Activated gamma-delta T cell treated with Interleukin-2 at 50 U/mL for 16 hours (primary cell): ENCODE measurements around the gene PTPRE.

Source experiments
- DNase-seq: peaks from one replicate; pipeline ENCODE4 v3.0.0-alpha.2; 2020

PTPRE gene

DNA sequence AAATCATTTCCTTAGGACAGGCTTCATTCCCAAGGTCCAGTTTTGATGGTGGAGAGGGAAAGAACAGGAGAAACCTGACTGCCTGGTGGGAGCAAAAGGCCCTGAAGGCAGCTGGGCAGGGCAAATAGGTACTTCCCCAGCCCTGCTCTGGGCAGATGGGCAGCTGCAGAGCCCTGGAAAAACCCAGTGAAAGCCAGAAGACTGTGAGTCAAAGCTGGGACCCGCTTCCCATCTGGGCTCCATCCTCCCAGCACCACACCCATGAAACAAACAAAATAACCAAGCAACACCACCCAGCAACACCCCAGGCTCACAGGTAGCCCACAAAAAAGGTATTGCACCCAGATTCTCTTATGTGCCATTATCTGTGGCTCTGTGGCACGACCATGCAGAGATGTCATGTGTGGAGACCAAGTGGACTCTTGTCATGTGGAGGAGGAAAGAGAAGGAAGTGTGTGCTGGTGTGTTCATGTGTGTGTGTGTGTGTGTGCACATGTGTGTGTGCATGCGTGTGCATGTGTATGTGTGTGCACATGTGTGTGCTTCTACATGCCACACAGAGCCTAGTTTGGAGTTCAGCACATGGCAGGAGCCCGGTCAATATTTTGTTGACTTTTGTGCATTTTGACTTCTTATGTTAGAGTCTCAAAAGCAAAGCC is 24.0 kb upstream of the PTPRE start:
- DNase-seq = no peak

DNA sequence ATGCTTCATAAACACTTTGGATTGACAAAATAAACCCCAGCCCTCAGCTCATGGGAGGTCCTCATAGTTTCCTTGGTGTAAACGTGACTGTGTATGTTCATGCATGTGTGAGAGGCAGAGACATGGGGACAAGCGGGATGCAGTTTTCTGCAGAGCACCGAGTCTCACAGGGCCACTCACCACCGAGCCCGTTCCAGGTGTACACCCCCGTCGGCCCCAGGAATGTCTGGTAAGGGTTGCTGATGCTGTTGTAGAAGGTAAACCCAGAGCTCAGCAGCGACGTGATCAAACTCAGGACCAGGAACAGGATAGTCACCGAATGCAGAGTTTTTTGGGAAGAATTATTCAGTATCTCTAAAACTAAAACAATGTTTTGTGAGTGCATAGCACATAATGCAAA is 23.4 kb upstream of the PTPRE start:
- DNase-seq = no peak

DNA sequence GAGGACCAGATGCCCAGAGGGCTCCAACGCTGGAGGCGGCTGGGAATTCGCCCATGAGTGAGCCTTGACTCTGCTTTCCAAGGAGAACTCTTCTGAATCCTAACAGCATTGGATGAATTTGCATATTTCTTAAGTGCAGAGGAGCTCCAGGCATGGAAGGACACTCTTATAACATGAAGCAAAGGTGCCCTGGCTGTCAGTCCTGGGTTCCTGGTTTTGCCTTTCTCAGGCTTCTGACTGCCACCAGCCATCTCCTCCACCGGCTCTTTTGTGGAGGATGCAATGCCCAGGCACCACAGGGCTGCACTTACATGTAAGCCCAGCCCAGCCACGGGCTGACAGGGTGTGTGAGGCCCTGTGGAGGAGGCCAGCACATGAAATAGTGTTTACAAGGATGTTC is 22.4 kb upstream of the PTPRE start:
- no peak for DNase-seq

DNA sequence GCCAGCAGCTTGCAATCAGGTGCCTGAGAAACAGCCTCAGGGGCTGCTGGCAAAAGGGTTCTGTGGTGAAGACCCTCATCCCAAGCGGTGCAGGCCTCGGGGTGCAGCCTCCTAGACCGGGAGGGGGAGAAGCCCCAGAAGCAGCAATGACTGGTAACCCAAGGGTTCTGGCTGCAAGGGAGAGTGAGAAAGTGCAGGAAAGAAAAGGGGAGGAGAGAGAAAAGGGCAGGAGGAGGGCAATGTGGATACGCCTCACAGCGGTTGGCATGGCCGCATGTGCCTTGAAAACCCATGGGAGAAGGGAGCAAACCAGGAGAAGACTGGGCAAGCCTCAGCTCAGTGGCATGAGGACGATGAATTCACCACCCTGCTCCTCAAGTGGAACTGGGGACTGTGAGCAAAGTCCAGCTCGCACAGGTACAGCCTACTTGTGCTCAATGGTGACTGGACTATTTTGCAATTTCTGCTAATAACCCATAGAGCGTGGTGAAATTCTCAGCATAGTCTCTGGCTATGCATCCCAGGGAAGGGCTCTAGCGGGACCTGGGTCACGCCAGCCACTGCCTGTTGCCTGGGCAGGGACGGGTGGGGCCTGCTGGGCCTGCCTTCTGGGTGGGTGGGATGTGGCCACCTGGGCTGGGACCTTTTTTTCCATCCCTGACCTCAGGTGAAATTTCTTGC is 20.4 kb upstream of the PTPRE start:
- DNase-seq = no peak

DNA sequence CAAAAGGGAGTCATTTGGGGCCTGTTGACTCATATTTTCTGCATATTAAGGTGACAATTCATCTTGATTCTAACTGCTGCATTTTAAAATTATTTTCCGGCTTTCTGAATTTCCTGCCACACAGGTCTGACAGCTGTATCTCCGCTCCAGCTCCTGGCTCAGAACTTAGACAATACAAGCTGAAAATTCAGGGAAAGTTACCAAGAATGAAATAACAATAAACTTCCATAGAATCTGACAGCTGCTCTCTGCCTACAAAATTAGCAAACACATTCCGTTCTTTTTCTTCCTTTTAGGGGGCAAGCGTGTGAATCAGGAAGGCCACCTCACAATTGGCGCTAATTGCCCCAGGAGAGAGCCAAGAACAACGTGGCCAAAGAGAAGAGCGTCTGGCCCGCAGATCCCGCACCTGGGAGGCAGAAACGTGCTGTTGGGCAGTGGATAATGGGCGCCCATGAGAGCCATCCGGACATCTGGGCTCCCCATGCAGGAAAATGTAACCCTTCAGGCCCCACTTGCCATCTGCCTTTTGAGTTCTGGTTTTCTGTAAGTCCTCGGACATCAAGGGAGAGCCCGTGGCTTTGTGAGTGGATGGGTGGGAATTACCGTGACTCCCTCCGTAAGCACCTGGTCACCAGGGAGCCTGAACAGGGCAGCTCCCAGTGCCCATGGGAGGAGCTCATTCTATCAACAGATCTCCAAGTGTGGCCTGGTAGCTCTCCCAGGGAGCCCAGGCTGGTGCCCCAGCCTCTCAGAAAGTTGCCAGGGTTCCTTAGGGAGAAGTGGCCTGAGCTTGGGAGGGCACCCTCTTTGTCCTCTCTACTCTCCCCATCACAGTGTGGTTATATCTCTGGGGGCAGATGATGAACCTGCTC is 19.1 kb upstream of the PTPRE start:
- DNase-seq = no peak

DNA sequence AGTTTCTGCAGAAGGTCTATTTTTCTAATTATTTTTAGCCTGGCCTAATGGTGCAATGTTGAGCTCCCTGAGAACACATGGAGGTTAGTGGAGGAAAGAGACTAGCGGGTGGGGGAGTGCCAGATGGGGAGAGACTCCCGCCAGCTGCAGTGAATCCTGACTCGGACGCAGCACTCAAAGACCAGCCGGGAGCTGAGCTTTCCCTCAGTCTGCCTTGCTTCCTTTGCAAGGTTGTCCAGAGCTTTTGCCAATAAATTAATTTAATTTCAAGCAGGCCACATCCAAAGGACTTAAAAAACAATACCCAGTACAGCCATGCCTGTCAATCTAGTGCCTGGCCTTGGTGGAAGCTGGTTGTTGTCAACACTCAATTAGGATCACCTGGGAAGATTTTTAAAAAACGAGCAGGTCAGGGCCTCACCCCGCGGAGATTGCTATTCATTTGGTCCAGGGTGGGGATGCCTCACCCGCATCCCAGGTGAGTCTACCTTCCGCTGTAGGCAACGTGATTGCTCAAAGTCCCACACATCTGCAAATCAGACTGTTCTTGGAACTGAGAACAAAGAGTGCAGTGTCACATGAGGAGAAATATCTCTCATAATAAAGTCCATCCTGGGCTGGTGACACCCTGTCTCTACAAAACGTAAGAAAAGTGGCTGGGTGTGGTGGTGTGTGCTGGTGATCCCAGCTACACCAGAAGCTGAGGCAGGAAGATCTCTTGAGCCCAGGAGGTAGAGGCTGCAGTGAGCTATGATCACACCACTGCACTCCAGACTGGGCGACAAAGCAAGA is 18.2 kb upstream of the PTPRE start:
- DNase-seq = no peak

DNA sequence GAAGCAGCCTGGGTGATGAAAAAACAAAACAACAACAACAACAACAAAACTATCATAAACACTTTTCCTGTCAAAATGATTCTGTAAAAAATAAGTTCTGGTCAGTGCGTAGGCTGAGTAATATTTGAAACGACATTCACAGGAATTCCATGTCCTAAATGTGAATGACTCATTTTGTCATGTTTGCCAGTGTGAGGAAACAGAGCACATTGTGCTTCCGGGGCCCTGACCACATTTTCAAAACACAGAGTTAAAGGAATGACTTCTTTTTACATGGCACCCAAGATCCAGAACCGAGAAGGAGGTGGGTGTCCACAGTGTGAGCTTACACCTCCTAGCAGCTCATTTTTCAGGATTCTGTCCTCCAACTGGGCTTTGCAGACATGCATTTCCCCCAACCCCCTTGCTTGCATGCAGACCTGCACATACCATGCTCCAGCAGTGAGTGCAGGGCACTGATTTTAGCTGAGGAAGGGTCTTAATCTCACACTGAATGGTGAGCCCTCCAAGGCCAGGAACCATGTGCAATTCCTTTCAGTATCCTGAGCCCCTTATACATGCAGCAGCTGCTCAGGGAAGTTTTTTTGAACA is 17.2 kb upstream of the PTPRE start:
- no peak for DNase-seq

DNA sequence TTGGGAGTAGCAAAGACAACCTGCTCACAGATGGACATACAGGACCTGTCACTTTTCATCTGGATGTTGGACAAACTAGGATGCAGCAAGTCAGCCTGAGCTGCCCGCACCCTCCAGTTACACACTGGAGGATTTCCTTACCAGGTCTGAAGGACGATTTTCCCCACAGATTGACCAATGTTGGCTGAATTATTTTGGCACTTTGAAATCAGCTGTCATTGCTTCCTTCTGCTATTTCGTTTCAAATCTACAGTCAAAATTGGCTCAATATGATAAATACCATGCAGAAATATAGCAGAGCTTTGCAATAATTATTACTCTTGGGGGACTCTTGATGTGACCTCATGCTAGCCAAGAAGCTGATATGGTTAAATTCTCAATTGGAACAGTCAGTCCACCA is 16.7 kb upstream of the PTPRE start:
- no peak for DNase-seq

DNA sequence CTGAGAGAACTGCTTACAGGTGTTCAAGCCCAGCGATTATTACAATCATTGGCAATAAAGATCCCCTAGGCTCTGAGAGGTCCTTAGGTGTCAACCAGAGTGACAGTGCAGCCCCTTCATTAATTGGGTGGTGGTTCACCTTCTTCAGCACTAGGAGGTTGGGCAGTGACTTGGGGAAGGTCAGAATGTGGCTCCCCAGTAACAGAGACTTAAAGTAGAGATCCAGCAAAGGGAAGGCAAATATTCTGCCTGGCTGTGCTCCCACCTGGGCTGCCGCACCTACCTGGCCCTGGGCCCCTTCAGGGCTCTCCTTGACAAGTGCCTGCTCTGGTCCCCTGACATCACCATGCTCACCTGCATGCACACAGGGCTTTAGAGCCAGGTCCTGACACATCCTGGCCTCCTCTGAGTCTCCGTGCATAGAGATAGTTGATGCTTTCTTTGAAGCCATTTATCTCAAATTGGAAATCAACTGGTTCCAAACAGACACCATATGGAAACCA is 16.0 kb upstream of the PTPRE start:
- no peak for DNase-seq

DNA sequence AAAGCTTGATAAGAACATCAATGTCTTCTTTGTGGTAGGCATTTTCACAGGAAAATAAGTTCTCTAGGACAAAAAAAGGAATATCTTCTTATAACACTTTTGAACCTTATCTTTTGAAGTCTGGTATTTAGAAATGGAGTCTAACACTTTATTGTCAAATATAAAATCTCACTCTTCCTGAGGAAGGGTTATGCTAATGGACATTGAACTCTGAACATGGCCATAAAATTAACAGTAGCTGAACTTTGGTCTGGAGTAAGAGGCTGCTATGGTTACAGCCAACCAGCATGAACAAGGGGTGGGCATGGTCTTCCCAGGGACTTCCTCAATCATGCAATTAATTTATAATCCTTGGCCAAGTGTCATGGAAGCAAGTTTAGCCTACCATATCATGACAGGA is 14.2 kb upstream of the PTPRE start, which contains the start of gene CLRN3:
Gene CLRN3 (minus strand): TSS at position 199 of the 400 bp plus-strand sequence. CDS start 157 bp downstream, at position 42.
- no peak for DNase-seq

DNA sequence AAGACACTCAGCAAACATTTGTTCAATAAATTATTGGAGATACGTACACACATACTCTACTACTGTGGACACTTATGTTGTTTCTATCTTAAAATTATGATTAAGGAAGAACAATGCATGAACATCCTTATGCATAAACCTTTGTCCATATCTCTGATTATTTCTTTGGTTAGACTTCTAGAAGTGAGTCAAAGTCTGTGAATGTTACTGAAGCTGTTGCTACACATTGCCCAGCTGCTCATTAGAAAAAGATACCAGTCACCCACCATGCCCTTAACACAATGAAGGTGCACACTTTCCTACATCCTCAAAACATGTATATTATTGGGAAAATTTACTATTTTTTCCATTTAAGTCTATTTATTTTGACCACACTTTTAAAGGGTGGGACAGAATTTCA is 12.8 kb upstream of the PTPRE start:
- DNase-seq = no peak

DNA sequence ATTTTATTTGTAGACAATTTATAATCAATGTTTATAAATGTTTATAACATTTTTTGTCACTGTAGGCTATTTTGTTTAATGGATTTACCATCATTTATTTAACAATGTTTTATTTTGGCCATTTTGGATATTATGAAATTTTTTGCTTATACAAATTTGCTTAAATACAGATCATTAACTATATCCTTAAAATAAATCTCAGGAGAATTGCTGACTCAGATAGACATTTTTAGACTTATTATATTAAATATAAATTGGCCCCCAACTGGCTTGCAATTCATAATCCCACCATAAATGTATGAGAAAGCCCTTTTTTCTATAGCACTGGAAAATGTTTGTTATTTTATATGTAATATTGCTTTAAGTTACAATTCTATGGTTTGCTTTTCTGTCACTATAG is 10.3 kb upstream of the PTPRE start:
- no peak for DNase-seq

DNA sequence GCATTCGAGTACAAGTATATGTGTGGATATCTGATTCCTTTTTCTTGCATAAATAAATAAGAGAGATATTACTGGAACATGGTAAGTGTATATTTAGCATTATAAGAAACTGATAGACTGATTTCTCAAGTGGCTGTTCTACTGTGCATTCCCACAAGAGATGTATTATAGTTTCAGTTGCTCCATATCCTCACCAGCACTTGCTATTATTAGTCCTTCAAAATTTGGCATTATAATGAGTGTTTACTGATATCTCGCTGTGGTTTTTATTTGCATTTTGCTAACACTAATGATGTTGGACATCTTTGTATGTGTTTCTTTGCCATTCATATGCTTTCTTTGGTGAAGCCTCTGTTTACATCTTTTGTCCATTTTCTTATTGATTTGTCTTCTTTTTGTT is 9.7 kb upstream of the PTPRE start:
- no peak for DNase-seq

DNA sequence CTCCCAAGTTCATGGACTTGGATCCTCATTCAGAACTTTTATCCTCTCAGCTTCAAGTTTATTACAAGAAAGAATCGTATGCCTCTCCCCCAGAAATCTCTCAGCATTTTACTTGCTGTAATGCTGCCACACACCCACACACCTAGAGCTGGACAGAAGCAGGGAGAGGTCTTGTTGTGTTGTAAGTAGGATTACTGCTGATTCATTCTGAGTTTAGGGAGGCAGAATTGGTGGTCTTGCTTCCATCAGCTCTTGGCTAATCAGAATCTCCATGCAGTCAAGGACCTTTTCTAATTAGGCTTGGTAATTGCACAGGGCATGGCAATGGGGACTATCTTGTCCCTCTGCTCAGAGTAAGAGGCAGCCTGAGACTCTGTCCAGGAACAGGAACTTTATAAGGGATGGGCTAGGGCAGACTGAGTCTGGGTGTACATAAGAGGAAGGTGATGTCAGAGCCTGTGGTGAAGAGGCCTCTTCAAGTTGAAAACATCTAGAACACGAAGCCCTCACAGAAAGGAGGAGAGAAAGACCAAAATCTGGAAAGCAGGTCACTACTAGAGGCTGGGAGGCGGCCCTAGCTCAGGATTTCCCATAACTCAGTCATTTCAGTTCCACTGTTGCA is 7.0 kb upstream of the PTPRE start:
- DNase-seq = no peak

DNA sequence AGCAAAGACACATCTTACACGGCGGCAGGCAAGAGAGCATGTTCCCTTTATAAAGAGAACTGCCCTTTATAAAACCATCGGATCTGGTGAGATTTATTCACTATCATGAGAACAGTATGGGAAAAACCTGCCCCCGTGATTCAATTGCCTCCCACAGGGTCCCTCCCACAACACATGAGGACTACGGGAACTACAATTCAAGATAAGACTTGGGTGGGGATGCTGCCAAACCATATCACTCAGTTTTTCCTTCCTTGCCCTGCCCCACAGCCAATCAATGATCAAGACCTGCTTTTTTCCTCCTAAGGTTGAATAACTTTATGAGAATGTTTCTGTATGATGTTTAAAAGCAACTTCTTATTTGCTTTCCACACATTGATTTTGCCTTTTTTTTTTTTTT is 3.1 kb upstream of the PTPRE start:
- DNase-seq = no peak

DNA sequence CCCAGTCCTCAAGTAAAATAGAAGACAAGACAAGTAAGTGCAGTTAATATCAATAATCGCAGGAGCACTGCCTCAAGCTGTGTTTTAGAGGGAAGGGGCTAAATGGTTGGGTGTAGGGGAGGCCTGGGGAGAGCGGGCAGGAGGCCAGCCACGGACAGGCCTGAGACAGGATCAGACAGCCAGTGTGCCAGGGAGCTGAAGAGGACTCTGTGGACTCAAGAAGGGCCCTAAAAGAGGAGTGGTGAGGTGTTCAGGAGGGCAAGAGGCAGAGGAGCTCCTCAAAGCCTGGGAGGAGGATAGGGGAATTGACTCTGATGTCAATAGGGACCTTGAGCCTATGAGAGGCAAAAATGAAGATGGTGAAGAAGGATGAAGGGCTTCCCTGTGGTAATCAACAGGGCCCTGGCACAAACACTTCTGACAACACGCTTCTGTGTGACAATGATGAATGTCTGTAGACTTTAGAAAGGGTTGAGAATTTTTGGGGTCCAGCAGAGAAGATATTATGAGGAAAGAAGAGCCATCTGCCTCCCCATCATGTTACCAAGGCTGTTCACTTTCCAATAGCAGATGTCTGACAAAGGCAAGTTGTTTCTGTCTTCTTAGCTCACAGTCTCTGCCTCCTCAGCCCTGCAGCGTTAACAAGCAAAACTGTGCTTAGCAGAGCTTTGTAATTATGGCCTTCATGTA is 2.4 kb upstream of the PTPRE start:
- no peak for DNase-seq

DNA sequence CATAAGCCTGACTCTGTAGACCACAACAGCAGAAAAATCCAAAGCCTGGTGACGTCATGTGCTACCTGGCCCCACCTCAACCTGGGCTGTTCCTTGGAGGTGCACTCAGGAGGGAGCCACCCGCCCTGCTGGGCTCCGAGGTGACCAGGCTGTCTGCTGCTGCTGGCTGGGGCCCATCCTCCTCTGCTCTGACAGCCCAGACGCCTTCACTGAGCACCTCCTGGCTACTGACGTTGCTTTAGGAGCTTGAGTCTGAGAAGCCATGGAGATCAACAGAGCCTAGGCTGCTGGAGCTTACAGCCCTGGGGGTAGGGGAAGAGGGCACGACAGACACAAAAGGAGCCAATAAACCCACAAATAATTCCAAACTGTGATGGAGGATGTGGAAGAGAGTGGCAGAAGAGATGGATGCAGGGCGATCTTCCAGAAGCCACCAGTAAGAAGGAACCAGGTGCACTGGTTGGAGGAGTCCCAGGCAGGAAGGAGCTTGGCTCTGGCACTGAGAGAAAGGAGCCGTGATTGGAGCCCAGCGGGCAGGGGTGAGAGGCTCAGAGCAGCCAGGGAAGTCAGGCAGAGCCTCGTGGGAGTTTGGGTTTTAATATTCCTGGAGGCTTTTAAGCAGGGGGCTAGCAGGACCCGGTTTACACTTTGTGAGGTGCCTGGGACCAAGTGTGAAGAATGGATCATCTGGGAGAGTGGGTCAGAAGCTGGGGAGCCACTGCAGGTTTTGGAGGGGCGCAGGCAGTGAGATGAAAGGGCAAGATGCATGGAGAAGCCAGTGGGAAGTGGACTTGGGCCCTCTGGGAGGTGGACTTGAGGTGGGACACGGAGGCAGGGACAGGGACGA is 1.7 kb upstream of the PTPRE start:
- DNase-seq = no peak

DNA sequence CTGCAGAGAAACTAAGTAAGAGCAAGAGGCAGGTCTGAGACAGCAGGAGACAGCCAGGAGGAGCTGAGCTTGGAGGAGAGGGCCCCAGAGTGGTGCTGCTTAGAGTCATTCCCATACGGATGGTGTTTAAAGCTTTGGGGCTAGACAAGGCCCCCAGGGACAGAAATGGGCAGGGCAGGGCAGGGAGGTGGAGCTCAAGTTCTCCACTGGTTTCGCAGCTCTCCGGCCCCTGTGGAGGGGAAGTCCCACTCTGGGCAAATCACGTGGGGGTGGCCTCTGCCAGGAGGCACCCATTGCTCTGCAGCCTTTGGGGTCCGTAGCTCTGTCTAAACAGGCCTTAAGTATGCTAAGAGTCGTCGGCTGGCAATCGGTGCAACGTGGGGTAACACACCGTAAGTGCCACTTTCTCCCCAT is 1.0 kb upstream of the PTPRE start:
- DNase-seq = no peak

DNA sequence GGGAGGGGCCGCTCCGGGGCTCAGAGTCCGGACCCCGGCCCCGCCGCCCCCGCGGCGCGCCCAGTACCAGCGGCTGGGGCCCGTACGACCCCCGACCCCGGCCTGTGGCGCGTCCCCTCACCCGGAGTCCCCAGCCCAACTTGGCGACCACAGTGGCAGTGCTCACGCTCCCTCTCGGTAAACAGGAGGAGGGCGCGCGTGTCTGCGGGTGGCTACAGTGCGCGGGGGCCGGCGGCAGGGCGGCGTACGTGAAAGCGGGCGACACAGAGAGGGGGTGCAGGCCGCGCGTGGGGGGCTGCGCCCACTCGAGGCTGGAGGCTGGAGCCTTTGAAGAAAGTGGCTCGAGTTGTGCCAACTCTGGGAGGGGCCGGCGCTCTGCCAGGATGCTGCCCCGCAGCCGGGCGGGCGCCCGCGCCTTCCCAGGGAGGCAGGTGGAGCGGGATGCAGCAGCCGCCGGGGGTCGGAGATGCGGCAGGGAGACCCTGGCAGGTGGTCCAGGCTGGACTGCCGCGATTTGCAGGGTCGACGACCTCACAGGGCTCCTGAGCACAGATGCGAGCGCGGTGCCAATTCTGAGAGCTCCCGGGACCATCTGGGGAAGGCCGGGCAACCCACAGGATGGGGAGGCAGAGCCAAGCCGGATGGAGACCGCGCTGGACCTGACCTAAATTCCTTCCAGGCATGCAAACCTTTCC is 655 bp downstream of the PTPRE start:
- no peak for DNase-seq
